ENCODE data around the gene LMOD1. TPM values are rescaled to one million over a fixed set of nuclear protein-coding genes. Genes with fewer than 3 reads are reported as not detected.
"Not testable (repeated sequence)": the region's sequence is repeated elsewhere in the genome, so short reads cannot be mapped to it uniquely, and the experiment has no call there.

The LMOD1 gene
- polyA plus RNA-seq, 1 experiment, result 112 TPM

DNA sequence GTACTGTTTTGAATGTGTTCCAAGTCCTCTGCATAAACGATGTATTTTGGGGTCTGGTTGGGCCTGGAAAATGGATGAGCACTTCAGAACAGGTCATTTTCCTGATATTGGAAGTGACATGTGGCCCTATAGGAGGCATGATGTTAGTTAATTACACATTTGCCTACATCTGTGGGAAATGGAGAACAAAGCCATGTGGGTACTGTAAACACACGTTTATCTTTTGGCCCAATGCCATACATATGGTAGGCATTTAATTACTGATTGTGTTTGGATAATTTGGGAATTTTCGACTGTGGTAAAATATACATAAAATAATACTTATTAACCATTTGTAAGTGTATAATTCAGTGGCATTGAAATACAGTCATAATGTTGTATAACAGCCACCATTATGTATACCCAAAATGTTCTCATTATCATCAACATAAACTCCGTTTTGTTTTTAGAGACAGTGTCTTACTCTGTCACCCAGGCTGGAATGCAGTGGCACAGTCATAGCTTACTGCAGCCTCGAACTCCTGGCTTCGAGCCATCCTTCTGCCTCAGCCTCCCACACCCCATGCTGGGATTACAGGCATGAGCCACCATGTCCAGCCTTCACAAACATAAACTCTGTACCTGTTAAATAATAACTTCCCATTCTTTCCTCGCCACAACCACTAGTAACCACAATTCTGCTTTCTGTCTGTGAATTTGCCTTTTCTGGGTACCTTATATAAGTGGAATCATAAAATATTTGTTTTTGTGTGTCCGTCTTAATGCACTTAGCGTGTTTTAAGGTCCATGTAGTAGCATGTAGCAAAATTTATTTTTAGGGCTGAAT lies 24.2 kb upstream of the LMOD1 start:
- no peak for DNase-seq (ENCODE audit: low read depth)
- H3K4me3 ChIP-seq (ENCODE audit: low read depth, low read length), result no peak overlapping the region
- peaks cover 5% of the 10 kb centered on the region for H3K36me3 ChIP-seq (ENCODE audit: control insufficient read depth, insufficient read depth, low read length)
- CTCF ChIA-PET, result interaction anchor here (1.3 to 10.6 kb wide), 3 partner anchors 75 to 84 kb away, joined by 3 to 201 read pairs (median 123); partner anchors contain the start of gene SHISA4
- H3K27me3 ChIP-seq (ENCODE audit: control insufficient read depth, insufficient read depth, low read length), result no peaks in the 10 kb centered on the region
- POLR2A ChIA-PET, result no interaction called here
- TF ChIP-seq, protein P1, sequence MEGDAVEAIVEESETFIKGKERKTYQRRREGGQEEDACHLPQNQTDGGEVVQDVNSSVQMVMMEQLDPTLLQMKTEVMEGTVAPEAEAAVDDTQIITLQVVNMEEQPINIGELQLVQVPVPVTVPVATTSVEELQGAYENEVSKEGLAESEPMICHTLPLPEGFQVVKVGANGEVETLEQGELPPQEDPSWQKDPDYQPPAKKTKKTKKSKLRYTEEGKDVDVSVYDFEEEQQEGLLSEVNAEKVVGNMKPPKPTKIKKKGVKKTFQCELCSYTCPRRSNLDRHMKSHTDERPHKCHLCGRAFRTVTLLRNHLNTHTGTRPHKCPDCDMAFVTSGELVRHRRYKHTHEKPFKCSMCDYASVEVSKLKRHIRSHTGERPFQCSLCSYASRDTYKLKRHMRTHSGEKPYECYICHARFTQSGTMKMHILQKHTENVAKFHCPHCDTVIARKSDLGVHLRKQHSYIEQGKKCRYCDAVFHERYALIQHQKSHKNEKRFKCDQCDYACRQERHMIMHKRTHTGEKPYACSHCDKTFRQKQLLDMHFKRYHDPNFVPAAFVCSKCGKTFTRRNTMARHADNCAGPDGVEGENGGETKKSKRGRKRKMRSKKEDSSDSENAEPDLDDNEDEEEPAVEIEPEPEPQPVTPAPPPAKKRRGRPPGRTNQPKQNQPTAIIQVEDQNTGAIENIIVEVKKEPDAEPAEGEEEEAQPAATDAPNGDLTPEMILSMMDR (IDR thresholded peaks at IDR 0.05; ENCODE audit: insufficient read depth, low read depth, low read length), result no peak

DNA sequence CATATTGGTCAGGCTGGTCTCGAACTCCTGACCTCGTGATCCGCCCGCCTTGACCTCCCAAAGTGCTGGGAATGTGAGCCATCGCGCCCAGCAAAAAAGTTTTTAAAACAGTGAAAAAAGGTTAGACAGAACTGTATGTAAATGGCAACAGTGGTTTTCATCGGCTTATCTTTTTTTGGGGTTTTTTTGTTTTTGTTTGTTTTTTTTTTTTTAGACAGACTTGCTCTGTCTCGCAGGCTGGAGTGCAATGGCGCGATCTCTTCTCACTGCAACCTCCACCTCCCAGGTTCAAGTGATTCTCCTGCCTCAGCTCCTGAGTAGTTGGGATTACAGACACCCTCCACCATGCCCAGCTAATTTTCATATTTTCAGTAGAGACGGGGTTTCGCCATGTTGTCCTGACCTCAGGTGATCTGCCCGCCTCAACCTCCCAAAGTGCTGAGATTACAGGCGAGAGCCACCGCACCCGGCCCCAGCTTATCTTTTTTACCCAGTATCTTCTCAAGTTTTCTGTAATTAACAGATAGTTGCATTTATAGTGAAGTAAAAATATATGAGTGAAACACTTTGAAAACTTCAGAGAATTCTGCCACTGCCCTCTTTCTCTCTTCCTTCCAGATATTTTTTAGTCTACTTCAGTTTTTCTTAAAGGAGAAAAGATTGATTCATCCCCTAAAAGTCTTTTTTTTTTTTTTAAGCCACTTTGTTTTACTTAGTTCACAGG lies 22.0 kb upstream of the LMOD1 start:
- DNase-seq (ENCODE audit: low read depth), result no peak
- CTCF ChIA-PET, result interaction anchor here (0.6 to 10.6 kb wide), 5 partner anchors 58 to 79 kb away, joined by 3 to 123 read pairs (median 3); partner anchors contain the start of gene SHISA4
- Histone ChIP-seq H3K27me3 (ENCODE audit: control insufficient read depth, insufficient read depth, low read length) (no peaks in the 10 kb centered on the region), H3K36me3 (ENCODE audit: control insufficient read depth, insufficient read depth, low read length) (peaks cover 9% of the 10 kb centered on the region), H3K4me3 (ENCODE audit: low read depth, low read length) (no peak overlapping the region)
- POLR2A ChIA-PET, result no interaction called here
- TF ChIP-seq, protein P1 (IDR thresholded peaks at IDR 0.05; ENCODE audit: insufficient read depth, low read depth, low read length), result no peak

DNA sequence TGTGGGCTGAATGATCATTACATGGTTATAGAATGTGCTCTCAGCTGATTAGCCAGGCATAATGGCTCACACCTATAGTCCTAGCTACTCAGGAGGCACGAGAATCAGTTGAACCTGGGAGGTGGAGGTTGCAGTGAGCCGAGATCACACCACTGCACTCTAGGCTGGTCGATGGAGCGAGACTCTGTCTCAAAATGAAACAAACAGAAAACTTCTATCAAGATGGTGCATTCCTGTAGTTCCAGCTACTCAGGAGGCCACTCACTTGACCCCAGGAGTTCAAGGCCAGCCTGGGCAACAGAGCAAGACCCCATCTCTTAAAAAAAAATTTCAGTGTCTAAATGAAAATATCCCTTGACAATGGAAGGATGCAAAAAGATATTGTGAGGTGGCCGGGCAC lies 19.8 kb upstream of the LMOD1 start:
- no peak for DNase-seq (ENCODE audit: low read depth)
- H3K27me3 ChIP-seq (ENCODE audit: control insufficient read depth, insufficient read depth, low read length), result no peaks in the 10 kb centered on the region
- H3K4me3 ChIP-seq (ENCODE audit: low read depth, low read length), result no peak overlapping the region
- CTCF ChIA-PET, result interaction anchor here (1.3 to 10.6 kb wide), 3 partner anchors 33 to 88 kb away, joined by 4 to 123 read pairs (median 4); no protein-coding TSS in a partner anchor
- TF ChIP-seq, protein P1 (IDR thresholded peaks at IDR 0.05; ENCODE audit: insufficient read depth, low read depth, low read length), result no peak
- peaks cover 13% of the 10 kb centered on the region for H3K36me3 ChIP-seq (ENCODE audit: control insufficient read depth, insufficient read depth, low read length)
- POLR2A ChIA-PET, result interaction anchor here (0.6 kb wide), 2 partner anchors 48 to 112 kb away, joined by 3 to 6 read pairs; no protein-coding TSS in a partner anchor

DNA sequence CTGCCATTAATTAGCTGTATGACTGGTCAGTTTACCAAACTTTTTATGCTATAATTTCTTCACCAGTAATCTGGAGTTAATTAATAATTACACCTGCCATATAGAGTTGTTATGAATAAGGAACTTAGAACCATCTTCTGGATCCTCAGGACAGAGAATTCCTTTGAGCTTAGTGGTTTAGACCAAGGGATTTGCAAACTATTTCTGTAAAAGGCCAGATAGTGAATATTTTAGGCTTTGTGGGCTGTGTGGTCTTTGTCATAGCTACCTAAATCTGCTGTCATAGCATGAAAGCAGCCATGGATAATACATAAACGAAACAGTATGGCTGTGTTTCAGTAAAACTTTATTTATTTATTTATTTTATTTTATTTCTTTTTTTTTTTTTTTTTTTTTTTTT lies 17.9 kb upstream of the LMOD1 start:
- Histone ChIP-seq H3K36me3 (ENCODE audit: control insufficient read depth, insufficient read depth, low read length) (peaks cover 10% of the 10 kb centered on the region), H3K4me3 (ENCODE audit: low read depth, low read length) (no peak overlapping the region), H3K27me3 (ENCODE audit: control insufficient read depth, insufficient read depth, low read length) (no peaks in the 10 kb centered on the region)
- DNase-seq (ENCODE audit: low read depth), result peak; percentile 41
- TF ChIP-seq, protein P1 (IDR thresholded peaks at IDR 0.05; ENCODE audit: insufficient read depth, low read depth, low read length), result no peak
- POLR2A ChIA-PET, result no interaction called here
- CTCF ChIA-PET, result interaction anchor here (1.0 to 10.6 kb wide), 7 partner anchors 9 to 135 kb away, joined by 3 to 123 read pairs (median 4); partner anchors contain the start of gene IPO9

DNA sequence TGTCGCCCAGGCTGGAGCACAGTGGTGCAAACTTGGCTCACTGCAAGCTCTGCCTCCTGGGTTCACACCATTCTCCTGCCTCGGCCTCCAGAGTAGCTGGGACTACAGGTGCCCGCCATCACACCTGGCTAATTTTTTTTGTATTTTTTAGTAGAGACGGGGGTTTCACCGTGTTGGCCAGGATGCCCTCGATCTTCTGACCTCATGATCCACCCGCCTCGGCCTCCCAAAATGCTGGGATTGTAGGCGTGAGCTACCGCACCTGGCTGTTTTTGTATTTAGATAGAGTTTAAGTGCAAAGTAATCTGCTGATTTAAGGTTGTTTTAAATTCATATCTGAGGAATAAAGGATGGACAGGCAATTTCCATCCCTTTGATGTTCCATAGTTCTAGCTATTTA lies 16.0 kb upstream of the LMOD1 start:
- ChIA-PET POLR2A (interaction anchor here (0.6 kb wide), 1 partner anchor 18 kb away, joined by 9 read pairs; no protein-coding TSS in a partner anchor), CTCF (interaction anchor here (1.2 to 10.6 kb wide), 6 partner anchors 10 to 253 kb away, joined by 3 to 123 read pairs (median 5); no protein-coding TSS in a partner anchor)
- not testable (repeated sequence) for H3K4me3 ChIP-seq (ENCODE audit: low read depth, low read length); H3K27me3 ChIP-seq (ENCODE audit: control insufficient read depth, insufficient read depth, low read length); DNase-seq (ENCODE audit: low read depth)
- H3K36me3 ChIP-seq (ENCODE audit: control insufficient read depth, insufficient read depth, low read length), result peaks cover 16% of the 10 kb centered on the region
